Loucy (cell line): ENCODE measurements around the gene CREB3L2.

Source experiments
- H2AFZ ChIP-seq: fragments of 200-600 bp; sonication (generic); 2 replicates; pipeline ENCODE4 v1.6.0; 2016; ENCODE audit warnings: antibody characterized with exemption, mild to moderate bottlenecking, low read length, moderate library complexity
- H3F3A ChIP-seq: fragments of 200-600 bp; 2 replicates; pipeline ENCODE4 v1.6.0; 2016; ENCODE audit warnings: antibody characterized with exemption, low read depth, mild to moderate bottlenecking
- H3K27me3 ChIP-seq: fragments of 200-600 bp; sonication (generic); 2 replicates; pipeline ENCODE4 v1.6.1; 2014; ENCODE audit warnings: low read length, mild to moderate bottlenecking; ENCODE audit not compliant: insufficient read depth, poor library complexity, severe bottlenecking
- H3K36me3 ChIP-seq: fragments of 200-600 bp; sonication (generic); 2 replicates; pipeline ENCODE4 v1.6.1; 2016; ENCODE audit warnings: low read length; ENCODE audit not compliant: insufficient read depth
- H3K4me1 ChIP-seq: fragments of 200-600 bp; sonication (generic); 2 replicates; pipeline ENCODE4 v1.5.1; 2014; ENCODE audit warnings: low read length, mild to moderate bottlenecking; ENCODE audit not compliant: insufficient read depth, poor library complexity, severe bottlenecking
- H3K4me2 ChIP-seq: fragments of 200-600 bp; sonication (generic); 2 replicates; pipeline ENCODE4 v1.6.0; 2014; ENCODE audit warnings: antibody characterized with exemption, low read length, low read depth, mild to moderate bottlenecking; ENCODE audit not compliant: poor library complexity, severe bottlenecking
- H3K4me3 ChIP-seq: fragments of 200-600 bp; sonication (generic); 2 replicates; pipeline ENCODE4 v1.5.1; 2014; ENCODE audit warnings: low read length, mild to moderate bottlenecking, mixed read lengths; ENCODE audit not compliant: poor library complexity, severe bottlenecking
- H3K79me2 ChIP-seq: fragments of 200-600 bp; sonication (generic); 2 replicates; pipeline ENCODE4 v1.6.1; 2014; ENCODE audit warnings: low read length; ENCODE audit not compliant: insufficient read depth
- H3K9ac ChIP-seq: fragments of 200-600 bp; sonication (generic); 2 replicates; pipeline ENCODE4 v1.6.0; 2014; ENCODE audit warnings: mild to moderate bottlenecking, low read depth, low read length, moderate library complexity; ENCODE audit not compliant: poor library complexity, severe bottlenecking
- H3K9me2 ChIP-seq: fragments of 200-600 bp; sonication (generic); replicated peaks from 2 replicates; pipeline ENCODE4 v1.6.1; 2016; ENCODE audit warnings: low read depth, low read length, mixed read lengths
- H3K9me3 ChIP-seq: fragments of 200-600 bp; sonication (generic); 2 replicates; pipeline ENCODE4 v1.6.1; 2014; ENCODE audit warnings: mild to moderate bottlenecking, antibody characterized with exemption, low read length, low read depth; ENCODE audit not compliant: insufficient read depth
- H4K20me1 ChIP-seq: fragments of 200-600 bp; sonication (generic); 2 replicates; pipeline ENCODE4 v1.6.0; 2014; ENCODE audit warnings: antibody characterized with exemption, low read length, mild to moderate bottlenecking; ENCODE audit not compliant: insufficient read depth, poor library complexity, severe bottlenecking
- EZH2phosphoT487 ChIP-seq: fragments of 200-600 bp; IDR thresholded peaks from 2 replicates; pipeline ENCODE4 v1.6.1; 2018; ENCODE audit warnings: antibody characterized with exemption, mild to moderate bottlenecking, moderate library complexity, borderline replicate concordance
- TF ChIP-seq, protein P1 (sequence below): fragments of 200-600 bp; sonication (generic); conservative IDR thresholded peaks from 2 replicates; pipeline ENCODE4 v1.5.1; 2014; ENCODE audit warnings: mild to moderate bottlenecking, antibody characterized with exemption, low read length

The CREB3L2 gene

DNA sequence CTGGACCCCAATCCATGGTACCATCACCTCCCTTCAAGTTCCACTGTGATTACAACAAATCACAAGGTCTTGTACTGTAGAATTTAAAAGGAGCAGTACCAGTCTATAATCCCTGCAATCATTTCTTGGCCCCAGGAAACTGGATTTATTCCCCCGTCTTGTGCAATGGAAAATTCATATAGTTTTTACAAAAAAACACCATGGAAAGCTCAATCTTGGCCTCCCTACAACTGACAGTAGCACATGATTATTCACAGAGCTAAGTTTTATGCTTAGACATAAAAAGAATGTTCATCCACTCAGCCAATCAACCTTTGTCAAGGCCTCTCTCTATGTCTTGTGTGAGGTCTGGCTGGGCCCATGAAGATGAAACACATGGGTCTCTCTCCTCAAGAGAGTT lies 165.3 kb downstream of the CREB3L2 start:
- Histone ChIP-seq H3K9me3 (peaks cover 5% of the 10 kb centered on the region; the same call in 1 of the 2 replicates), H4K20me1 (no peaks in the 10 kb centered on the region), H3K9ac (no peak overlapping the region), H3K9me2 (no peaks in the 10 kb centered on the region), H3K79me2 (no peaks in the 10 kb centered on the region), H3K36me3 (no peaks in the 10 kb centered on the region), H3K4me1 (no peaks in the 10 kb centered on the region), H3F3A (no peaks in the 10 kb centered on the region), H3K27me3 (no peaks in the 10 kb centered on the region), H3K4me3 (no peak overlapping the region), H3K4me2 (no peak overlapping the region), H2AFZ (no peak overlapping the region)
- TF ChIP-seq, protein P1, sequence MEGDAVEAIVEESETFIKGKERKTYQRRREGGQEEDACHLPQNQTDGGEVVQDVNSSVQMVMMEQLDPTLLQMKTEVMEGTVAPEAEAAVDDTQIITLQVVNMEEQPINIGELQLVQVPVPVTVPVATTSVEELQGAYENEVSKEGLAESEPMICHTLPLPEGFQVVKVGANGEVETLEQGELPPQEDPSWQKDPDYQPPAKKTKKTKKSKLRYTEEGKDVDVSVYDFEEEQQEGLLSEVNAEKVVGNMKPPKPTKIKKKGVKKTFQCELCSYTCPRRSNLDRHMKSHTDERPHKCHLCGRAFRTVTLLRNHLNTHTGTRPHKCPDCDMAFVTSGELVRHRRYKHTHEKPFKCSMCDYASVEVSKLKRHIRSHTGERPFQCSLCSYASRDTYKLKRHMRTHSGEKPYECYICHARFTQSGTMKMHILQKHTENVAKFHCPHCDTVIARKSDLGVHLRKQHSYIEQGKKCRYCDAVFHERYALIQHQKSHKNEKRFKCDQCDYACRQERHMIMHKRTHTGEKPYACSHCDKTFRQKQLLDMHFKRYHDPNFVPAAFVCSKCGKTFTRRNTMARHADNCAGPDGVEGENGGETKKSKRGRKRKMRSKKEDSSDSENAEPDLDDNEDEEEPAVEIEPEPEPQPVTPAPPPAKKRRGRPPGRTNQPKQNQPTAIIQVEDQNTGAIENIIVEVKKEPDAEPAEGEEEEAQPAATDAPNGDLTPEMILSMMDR, result no peak
- no peak for TF ChIP-seq EZH2phosphoT487

DNA sequence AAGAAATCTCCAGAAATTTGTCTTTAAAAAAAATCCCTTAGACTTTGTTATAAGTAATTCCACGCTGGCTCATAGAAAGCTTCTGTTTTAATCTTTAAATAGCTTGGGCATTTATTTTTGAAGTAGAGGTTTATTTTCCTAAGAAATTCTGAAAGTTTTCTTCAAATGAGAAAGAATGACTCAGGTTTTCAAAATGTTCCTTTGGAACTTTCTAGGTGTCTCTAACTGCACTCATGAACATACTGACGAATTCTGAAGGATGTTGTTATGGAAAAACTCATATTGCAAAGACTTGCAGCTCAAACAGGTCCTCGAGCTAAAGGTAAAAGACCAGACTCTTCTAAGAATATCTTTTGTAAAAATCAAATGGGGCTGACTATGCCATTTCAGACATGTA lies 165.8 kb downstream of the CREB3L2 start:
- no peak overlapping the region for H3K9ac ChIP-seq
- no peaks in the 10 kb centered on the region for H3K27me3 ChIP-seq
- H2AFZ ChIP-seq, result no peak overlapping the region
- no peaks in the 10 kb centered on the region for H3K79me2 ChIP-seq
- H4K20me1 ChIP-seq, result no peaks in the 10 kb centered on the region
- no peaks in the 10 kb centered on the region for H3K36me3 ChIP-seq
- TF ChIP-seq, protein P1, result no peak
- TF ChIP-seq EZH2phosphoT487, result no peak
- H3K4me1 ChIP-seq, result no peaks in the 10 kb centered on the region
- no peaks in the 10 kb centered on the region for H3F3A ChIP-seq
- H3K9me2 ChIP-seq, result no peaks in the 10 kb centered on the region
- no peak overlapping the region for H3K4me2 ChIP-seq
- no peak overlapping the region for H3K4me3 ChIP-seq
- peaks cover 5% of the 10 kb centered on the region; the same call in 1 of the 2 replicates for H3K9me3 ChIP-seq

DNA sequence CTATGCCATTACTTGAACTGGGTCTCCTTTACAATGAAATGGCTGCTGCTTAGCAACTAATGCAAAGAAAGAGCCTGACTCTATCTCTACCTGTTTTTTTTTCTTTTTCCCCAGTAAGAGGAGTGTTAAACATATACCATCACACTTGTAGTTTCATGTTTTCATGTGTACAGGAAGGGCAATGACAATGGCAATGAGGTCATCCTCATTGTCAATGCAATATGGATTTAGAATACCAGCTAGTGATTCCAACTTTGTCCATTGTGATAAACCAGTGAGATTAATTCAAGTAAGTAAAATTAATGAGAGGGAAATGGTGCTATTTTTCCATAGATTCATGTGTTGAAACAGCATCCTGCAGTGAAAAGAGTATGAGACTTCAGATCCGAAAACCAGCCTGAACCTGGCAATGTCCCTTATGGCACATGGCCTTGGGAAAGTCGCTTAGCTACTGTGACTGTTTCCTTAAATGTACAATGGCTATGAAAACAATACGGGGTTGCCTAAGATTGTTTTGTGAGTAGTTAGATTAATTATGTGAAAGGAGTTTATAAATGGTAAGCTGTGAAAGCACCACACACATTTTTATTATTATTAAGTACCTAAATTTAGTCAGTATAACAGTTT lies 166.3 kb downstream of the CREB3L2 start:
- no peak overlapping the region for H3K4me2 ChIP-seq
- H3K4me3 ChIP-seq, result no peak overlapping the region
- no peaks in the 10 kb centered on the region for H3K4me1 ChIP-seq
- H3F3A ChIP-seq, result no peaks in the 10 kb centered on the region
- no peaks in the 10 kb centered on the region for H3K9me2 ChIP-seq
- H3K79me2 ChIP-seq, result no peaks in the 10 kb centered on the region
- H3K9ac ChIP-seq, result no peak overlapping the region
- H3K9me3 ChIP-seq, result peaks cover 5% of the 10 kb centered on the region; the same call in 1 of the 2 replicates
- TF ChIP-seq, protein P1, result no peak
- no peak for TF ChIP-seq EZH2phosphoT487
- H3K27me3 ChIP-seq, result no peaks in the 10 kb centered on the region
- H2AFZ ChIP-seq, result no peak overlapping the region
- H4K20me1 ChIP-seq, result no peaks in the 10 kb centered on the region
- no peaks in the 10 kb centered on the region for H3K36me3 ChIP-seq
